ENCODE results near the gene ACVRL1.

The ACVRL1 gene

DNA sequence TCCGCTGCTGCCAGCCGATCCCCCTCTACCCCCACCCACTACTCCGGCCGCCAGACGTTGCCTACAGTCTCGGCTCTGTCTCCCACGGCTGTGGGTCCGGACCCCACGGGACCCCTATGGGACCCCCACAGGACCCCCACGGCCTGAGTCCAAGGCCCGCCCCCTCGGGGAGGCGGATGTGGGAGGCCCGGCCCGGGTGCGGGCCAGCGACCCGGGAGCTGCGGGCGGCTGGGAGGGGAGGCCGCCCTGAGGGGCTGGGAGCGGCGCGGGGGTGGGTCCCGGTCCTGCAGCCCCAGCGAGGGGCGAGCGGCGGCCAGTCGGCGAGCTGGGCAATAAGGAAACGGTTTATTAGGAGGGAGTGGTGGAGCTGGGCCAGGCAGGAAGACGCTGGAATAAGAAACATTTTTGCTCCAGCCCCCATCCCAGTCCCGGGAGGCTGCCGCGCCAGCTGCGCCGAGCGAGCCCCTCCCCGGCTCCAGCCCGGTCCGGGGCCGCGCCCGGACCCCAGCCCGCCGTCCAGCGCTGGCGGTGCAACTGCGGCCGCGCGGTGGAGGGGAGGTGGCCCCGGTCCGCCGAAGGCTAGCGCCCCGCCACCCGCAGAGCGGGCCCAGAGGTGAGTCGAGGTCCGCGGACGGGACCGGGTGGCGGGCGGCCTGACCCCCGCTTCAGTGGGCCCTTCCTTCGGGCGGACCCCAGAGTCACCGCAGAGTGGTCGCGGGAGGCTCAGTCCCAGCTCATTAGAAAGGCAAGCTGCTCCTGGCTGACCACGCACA, at the start of gene ACVRL1:
Gene ACVRL1, plus strand, starts transcription at position 422 of the 773 bp plus-strand sequence. CDS start 4,971 bp downstream, outside the sequence.
- DNase-seq, result peak; percentile 35

GRCh38 chr12:51860986-51861385, 46.3 kb upstream of the ACVRL1 start:
- DNase-seq, result no peak

- DNase-seq, result no peak
These were observed 44.4 kb upstream of the ACVRL1 start for GRCh38 chr12:51862947-51863346.

GRCh38 chr12:51863363-51863932, 43.9 kb upstream of the ACVRL1 start:
- no peak for DNase-seq

DNA sequence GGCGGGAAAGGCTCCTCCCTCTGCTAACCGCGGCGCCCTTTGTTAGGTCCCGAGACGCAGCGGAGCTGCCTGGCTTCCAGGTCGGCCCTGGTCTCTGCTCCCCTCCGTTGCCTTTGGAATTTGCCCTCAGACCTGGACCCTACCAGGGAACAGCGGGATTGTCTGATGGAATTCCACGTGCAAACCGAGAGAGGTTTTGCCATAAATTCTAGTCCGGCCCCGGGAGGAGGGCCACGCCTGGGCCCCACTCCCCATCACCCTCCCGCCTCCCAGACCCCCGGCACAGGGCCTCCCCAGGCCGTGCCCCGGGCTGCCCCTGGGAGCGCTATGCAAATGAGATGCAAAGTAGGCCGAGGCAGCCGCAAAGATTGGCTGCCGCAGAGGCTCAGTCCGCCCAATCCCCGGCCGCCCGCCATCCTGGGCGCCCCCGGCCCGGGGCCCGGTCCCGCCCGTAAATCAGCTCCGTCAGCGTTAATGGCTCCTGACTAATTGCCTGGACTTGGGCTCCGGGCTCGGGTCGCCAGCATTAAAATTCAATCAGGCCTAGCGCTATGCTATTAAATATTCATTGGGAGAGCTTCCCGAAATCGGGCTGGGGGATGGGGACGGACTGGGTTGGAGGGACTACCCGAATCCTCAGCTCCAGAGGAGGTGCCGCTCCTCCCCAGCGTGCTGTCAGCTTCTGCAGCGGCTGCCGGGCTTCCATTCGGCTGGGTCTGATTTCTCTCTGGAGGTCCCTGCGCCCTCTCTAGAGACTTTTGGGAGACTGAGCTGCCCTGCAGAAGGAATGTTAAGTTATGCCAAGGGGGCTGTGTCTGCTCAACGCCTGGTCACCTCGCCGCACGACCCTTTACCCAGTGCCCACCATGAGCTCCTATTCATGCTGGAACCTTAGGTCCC, 43.1 kb upstream of the ACVRL1 start:
- peak; percentile 21 for DNase-seq

DNA sequence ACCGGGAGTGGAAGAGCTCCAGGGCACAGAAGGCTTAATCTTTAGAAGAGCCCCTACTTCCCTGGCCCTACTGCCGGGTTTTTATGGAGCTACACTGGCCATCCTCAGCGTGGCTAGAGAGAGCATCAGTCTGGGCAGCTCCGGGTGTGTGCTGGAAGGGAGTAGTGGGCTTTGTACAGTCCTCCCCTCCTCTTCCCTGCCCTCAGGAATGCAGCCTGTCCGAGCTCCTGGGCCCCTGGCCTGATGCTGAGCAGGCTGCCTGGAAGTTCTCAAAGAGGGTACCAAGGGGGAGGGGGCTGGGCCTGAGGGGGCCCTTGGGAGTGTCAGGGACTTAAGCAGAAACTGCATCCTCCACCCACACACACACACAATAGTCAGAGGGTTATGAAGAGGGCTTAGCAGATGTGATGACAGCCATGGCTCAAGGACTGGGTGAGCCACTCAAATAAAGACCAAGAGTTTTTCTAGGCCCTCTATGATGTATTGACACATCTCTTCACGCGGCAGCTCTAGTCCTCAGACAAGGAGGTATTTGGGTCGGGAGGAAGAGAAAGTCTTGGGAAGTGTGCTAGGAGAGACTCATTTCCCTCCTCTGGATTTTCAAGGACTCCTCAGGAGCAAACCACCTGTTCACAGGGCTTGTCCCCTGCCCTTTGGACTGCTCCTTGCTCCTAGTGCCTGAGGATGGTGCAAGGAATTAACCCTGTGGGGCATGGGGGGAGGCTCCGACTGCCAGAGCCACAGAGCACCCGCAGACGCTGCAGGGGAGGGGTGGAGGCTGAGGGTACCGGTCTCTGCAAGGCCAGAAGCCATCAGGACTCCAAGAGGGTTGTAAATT, 42.3 kb upstream of the ACVRL1 start:
- DNase-seq, result peak; percentile 25

GRCh38 chr12:51865757-51866270, 41.5 kb upstream of the ACVRL1 start:
- peak; percentile 14 for DNase-seq

DNA sequence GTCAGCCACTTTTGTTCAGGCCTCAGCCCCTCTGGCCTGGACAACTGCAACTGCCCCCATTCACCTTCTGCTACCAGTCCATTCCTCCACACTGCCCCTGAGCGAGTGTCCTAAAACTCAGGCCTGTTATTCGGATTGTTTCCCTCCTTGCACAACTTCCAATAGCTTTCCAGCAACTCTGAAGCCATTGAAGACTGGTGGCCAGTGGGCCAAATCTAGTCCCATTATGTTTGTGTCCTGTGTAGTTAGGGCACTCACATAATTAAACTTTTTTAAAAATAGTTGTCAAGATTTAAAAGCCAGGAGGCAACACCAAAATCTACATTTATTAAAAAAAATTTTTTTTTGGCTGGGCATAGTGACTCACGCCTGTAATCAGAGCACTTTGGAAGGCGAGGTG, 41.0 kb upstream of the ACVRL1 start:
- DNase-seq, result no peak

DNA sequence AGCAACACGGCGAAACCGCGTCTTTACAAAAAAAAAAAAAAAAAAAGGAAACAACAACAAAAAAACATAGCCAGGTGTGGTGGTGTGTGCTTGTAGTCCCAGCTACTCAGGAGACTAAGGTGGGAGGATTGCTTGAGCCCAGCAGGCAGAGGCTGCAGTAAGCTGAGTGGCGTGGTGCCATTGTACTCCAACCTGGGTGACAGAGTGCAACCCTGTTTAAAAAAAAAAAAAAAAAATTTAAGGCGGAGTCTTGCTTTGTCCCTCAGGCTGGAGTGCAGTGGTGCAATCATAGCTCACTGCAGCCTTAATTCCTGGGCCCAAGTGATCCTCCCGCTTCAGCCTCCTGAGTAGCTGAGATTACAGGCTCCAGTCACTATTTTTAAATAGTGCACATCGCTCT, 40.5 kb upstream of the ACVRL1 start:
- no peak for DNase-seq

GRCh38 chr12:51867371-51867770, 39.9 kb upstream of the ACVRL1 start:
- DNase-seq, result no peak

- DNase-seq, result no peak
These were observed 39.4 kb upstream of the ACVRL1 start for GRCh38 chr12:51867796-51868428.

DNA sequence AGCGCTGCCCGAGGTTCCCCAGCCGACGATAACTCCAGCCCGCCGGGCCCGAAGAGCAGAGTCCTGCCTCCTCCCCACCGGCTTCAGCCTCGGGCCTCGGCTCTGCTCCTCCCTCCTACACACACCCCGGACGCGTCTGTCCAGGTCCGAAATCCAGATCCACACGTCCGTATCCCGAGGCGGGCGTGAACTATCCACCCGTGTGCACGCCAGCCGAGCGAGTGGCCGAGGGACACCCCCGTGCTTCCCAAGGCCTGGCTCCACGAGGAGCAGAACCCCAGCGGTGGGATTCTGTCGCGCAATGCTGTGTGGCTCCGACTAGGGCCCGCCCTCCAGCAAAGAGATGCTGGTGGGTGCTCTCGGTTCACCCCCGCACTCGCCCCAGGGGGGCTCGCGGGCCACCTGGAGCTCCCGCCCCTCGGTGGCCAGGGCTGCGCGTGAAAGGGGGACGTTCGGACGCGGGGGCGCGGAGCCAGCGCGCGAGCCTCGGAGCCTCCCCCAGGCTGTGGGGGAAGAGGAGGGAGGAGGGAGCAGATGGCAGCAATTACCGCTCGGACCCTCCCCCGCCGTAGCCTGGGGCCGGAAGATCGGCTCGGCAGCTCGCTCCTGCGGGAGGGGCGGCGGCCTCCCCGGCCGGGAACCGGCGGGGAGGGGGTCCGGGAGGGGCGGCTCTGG, 38.3 kb upstream of the ACVRL1 start:
- peak; percentile 34 for DNase-seq

DNA sequence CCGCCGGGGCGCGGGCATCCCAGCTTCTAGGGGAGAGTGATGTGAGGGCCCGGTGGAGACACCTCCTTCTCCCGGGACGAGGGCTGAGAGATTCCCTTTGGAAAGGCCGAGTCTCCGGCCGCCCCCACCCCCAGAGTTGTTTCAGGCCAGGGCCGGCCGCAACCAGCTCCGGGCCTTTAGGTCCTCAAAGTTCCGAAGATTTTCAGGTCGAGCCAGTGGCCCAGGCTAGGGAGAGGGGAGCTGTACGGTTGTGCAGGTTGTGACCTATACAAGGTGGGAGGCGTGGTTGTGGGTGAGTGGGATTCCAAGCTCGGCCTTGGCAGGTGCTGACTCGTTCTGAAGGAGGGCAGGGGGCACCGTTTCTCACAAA, 37.8 kb upstream of the ACVRL1 start:
- DNase-seq, result no peak

- no peak for DNase-seq
These were observed 37.4 kb upstream of the ACVRL1 start for GRCh38 chr12:51869931-51870330.

- DNase-seq, result no peak
These were observed 36.8 kb upstream of the ACVRL1 start for GRCh38 chr12:51870504-51870903.

GRCh38 chr12:51871126-51871525, 36.2 kb upstream of the ACVRL1 start:
- no peak for DNase-seq

GRCh38 chr12:51871918-51872688, 35.2 kb upstream of the ACVRL1 start:
- no peak for DNase-seq

- DNase-seq, result no peak
These were observed 34.7 kb upstream of the ACVRL1 start for GRCh38 chr12:51872689-51872981.

- no peak for DNase-seq
These were observed 33.9 kb upstream of the ACVRL1 start for GRCh38 chr12:51873251-51873994.

GRCh38 chr12:51874000-51874399, 33.3 kb upstream of the ACVRL1 start:
- DNase-seq, result peak; percentile 77

Measured in fibroblast of upper back skin (primary cell).